HL-60/S4 (cell line): ENCODE results near the gene DESI1.
"Not testable (repeated sequence)": the region's sequence is repeated elsewhere in the genome, so short reads cannot be mapped to it uniquely, and the experiment has no call there.

Source experiments
- in situ Hi-C: fragments of 300-500 bp; cut with MboI; formaldehyde crosslinking; loops from 2 replicates; pipeline ENCODE4 v1.14.3; 2022; ENCODE audit warnings: low sequenced_read_pairs

DESI1 gene

DNA sequence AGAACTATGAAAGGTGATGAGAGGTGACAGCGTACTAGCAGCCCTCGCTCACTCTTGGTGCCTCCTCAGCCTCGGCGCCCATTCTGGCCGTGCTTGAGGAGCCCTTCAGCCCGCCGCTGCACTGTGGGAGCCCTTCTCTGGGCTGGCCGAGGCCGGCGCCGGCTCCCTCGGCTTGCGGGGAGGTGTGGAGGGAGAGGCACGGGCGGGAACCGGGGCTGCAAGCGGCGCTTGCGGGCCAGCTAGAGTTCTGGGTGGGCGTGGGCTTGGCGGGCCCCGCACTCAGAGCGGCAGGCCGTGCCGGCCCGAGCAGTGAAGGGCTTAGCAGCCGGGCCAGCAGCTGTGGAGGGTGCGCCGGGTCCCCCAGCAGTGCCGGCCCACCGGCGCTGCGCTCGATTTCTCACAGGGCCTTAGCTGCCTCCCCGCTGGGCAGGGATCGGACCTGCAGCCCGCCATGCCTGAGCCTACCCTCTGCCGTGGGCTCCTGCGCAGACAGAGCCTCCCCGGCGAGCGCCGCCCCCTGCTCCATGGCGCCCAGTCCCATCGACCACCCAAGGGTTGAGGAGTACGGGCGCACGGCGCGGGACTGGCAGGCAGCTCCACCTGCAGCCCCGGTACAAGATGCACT, 27.4 kb downstream of the DESI1 start:
- in situ Hi-C loops = loop anchor here (10.0 kb wide), 1 partner anchor 189 kb away; no protein-coding TSS in a partner anchor

- in situ Hi-C loops = loop anchor here (10.0 kb wide), 1 partner anchor 185 kb away; no protein-coding TSS in a partner anchor
Observed at GRCh38 chr22:41589391-41590241, 31.2 kb downstream of the DESI1 start, which contains the start of gene PMM1. Gene PMM1 (minus strand): TSS chr22:41589840. CDS start chr22:41589805, 35 bp downstream.

DNA sequence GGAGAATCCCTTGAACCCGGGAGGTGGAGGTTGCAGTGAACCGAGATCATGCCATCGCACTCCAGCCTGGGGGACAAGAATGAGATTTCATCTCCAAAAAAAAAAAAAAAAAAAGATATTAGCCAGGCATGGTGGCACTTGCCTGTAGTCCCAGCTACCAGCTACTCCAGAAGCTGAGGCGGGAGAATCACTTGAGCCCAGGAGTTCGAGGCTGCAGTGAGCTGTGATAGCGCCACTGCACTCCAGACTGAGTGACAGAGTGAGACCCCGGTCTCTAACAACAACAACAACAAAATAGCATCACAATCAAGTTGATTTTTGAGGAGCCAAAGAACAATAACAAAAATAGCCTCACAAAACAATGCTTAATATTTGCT, 33.5 kb downstream of the DESI1 start:
- in situ Hi-C loops = no loop called here

DNA sequence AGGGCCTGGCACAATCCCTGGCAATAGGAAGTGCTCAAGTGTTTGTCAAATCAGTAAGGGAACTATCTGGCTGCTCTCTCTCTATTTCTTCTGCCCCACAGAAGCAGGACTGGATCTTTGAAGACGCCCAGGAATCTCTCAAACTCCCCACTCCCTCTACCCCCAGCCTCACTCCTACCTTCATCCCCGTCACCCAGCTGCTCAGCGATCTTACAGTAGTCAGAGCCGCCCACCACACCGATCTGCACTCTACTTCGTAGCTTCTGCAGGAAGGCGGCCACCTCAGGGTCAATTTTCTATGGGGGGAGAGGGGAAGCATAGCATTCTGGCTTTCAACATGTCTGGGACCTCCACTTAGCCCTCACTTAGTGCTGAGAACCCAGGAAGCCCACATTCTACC, 34.9 kb downstream of the DESI1 start:
- in situ Hi-C loops = no loop called here

GRCh38 chr22:41584881-41585280, 36.0 kb downstream of the DESI1 start:
- in situ Hi-C loops = no loop called here

- in situ Hi-C loops = no loop called here
Observed at GRCh38 chr22:41582694-41583093, 38.1 kb downstream of the DESI1 start.

GRCh38 chr22:41579997-41580355, 40.9 kb downstream of the DESI1 start:
- in situ Hi-C loops = no loop called here

GRCh38 chr22:41579297-41579996, 41.4 kb downstream of the DESI1 start:
- in situ Hi-C loops = no loop called here

DNA sequence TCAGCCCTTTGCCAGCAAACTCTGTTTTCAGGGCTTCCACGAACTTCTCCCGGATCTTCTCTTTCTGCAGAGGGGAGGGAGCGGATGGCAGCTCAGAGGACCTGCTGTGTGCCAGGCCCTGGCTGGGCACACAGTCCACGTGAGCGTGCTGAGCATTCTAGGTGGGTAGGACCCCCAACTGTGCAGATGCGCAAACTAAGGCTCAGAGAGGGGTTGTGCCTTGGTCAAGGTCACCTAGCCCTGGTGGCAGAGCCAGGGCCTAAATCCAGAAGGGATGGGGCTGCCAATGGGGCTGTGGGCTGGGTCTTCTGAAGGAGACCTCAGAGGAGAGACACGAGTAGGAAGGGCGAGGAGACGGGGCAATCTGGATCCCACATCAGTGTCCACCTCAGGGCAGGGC, 42.0 kb downstream of the DESI1 start:
- in situ Hi-C loops = no loop called here

DNA sequence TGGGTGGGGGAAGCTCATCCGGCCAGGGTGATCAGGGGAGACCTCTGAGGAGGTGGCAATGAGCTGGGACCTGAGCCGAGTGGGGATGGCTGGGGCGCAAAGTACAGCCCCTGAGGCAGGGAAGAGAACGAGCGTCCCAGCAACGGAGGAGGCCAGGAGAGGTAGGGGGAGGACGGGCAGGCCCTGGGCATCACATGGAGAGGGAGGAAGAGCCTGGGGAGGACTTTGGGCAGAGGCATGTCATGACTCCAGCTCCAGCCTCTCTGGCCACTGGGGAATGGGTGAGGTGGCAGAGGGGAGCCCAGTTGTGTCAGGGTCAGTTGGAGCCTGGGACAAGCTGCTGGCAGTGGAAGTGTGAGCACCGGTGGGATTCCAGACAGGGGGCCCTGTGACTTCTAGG, 42.7 kb downstream of the DESI1 start:
- in situ Hi-C loops = no loop called here

DNA sequence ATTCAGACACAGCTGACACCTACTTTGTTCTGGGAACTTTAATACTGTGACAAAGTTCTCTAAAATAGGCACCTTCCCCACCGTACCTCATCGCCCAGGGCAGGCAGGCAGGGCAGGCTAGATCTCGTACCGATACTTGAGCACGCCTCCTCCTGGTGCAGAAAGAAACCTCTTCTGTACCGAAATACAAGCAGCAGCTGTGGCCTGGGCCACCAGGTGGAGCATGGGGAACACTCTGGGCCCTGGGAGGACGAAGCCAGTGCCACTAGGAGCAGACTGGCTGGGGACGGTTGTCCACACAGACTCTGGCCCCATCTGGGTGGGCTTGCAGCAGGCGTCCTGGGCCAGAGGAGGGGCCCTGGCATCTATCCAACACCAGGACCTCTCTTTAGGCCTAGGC, 44.0 kb downstream of the DESI1 start:
- in situ Hi-C loops = no loop called here

GRCh38 chr22:41575533-41575932, 45.3 kb downstream of the DESI1 start:
- in situ Hi-C loops = no loop called here

GRCh38 chr22:41574847-41575381, 45.9 kb downstream of the DESI1 start:
- in situ Hi-C loops = no loop called here

DNA sequence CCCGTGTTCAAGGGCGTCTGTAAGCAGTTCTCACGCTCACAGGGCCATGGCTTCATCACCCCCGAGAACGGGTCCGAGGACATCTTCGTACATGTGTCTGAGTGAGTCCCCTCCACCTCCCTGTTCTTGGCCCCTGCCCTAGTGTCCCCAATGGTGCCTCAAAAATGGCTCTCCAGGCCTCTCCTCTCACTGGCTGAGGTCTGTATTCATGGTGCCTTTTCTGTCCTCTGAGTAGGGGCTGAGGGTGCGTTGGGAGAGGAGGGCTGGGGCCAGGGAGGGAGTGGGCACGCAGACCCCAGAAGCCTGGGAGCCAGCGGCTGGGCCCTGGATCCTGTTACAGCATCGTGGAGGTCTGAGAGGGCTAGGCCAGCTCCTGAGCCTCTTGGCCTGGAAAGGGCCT, 47.2 kb downstream of the DESI1 start:
- in situ Hi-C loops = no loop called here

DNA sequence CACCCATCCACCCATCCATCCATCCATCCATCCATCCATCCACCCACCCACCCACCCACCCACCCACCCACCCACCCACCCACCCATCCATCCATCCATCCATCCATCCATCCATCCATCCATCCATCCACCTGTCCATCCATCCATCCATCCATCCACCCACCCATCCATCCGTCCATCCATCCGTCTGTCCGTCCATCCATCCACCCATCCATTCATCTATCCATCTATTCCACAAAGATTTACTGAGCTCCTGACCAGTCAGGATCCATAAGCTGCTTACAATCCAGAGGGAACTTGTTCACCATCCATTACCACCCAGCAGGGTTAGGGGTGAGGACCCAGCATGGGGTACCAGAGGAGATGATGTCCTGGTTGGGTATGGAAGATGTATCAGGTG, 48.5 kb downstream of the DESI1 start:
- in situ Hi-C loops = not testable (repeated sequence)

DNA sequence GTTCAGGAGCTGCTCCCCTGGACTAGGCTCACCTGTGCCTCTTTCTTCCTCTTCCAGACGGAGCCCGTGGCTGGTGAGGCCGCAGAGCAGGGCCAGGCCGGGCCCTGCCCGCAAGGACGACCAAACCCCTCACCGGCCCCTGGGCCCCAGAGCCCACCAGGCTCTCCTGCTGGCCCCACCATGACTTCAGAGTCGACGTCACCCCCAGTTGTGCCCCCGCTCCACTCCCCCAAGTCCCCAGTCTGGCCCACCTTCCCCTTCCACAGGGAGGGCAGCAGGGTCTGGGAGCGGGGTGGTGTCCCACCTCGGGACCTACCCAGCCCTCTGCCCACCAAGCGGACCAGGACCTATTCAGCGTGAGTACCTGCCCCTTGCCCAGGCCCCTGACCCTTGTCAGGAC, 49.1 kb downstream of the DESI1 start:
- in situ Hi-C loops = no loop called here

DNA sequence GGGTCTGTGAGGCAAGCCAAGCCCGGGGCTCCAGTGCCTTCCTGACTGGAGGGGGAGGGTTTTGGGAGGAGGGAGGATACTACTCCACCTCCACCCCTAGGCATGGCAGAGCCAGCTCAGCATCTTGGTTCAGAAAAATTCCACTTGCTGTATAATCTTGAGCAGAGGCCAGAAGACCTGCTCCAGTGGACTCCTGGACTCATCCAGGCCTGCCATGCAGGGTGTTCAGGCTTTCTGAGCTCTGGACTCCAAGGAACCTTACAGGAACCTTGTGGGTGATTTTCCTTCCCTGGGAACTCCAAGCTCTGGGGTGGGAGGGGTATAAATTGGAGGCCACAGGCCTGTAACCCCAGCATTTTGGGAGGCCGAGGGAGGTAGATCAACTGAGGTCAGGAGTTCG, 50.6 kb downstream of the DESI1 start:
- in situ Hi-C loops = no loop called here

DNA sequence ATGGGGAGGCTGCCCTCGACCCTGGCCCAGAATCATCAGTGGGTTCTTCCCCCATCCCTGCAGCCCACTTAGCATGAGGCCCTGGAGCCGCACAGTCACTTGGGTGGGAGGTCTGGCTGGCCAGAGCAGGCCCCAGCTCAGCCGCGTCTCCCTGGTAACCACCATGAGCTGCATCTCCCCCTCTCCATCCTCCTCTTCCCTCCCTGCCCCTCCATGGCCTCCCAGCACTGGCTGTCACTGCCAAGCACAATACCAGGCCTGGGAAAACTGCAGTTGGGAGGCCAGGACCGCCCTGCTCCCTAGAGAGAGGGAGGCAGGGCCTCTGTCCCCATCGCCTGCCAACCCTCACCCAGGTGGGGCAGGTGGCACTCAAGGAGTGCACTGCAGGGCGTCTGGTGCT, 52.0 kb downstream of the DESI1 start:
- in situ Hi-C loops = no loop called here

- in situ Hi-C loops = no loop called here
Observed at GRCh38 chr22:41567512-41567768, 53.4 kb downstream of the DESI1 start.

- in situ Hi-C loops = no loop called here
Observed at GRCh38 chr22:41565403-41566054, 55.3 kb downstream of the DESI1 start.

DNA sequence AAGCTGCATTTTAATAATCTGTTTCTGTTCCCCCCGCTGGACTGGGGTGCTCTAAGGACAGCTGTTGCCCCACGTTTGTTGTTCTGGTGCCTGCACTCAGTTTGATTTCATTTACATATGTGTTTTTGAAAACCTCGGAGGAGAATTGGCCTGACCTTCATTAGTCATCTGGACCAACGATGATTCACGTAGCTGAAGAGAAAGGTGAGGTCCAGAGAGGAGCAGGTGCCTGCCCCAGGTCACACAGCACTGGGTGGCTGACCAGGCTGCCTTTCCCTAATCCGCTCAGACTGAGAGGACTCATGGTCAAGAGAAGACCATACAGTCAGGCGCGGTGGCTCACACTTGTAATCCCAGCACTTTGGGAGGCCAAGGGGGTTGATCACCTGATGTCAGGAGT, 56.3 kb downstream of the DESI1 start:
- in situ Hi-C loops = no loop called here
